H54 (cell line): ENCODE data around the gene YBX1.
A peak's percentile ranks its signal among the peaks of the same experiment; 100 is the strongest.

Source experiments
- DNase-seq: peaks from one replicate; pipeline ENCODE4 v3.0.0; 2011; ENCODE audit warnings: low spot score, mixed read lengths; ENCODE audit not compliant: insufficient read length
- FAIRE-seq: peaks from 3 replicates; lab custom pipeline; 2011; peaks lifted over from hg19 to GRCh38; lab: Jason Lieb, UNC
- POLR2A ChIP-seq: IDR thresholded peaks from 2 replicates; pipeline ENCODE4 v1.6.1; 2011; ENCODE audit warnings: low read depth, mild to moderate bottlenecking, low read length

YBX1 gene

DNA sequence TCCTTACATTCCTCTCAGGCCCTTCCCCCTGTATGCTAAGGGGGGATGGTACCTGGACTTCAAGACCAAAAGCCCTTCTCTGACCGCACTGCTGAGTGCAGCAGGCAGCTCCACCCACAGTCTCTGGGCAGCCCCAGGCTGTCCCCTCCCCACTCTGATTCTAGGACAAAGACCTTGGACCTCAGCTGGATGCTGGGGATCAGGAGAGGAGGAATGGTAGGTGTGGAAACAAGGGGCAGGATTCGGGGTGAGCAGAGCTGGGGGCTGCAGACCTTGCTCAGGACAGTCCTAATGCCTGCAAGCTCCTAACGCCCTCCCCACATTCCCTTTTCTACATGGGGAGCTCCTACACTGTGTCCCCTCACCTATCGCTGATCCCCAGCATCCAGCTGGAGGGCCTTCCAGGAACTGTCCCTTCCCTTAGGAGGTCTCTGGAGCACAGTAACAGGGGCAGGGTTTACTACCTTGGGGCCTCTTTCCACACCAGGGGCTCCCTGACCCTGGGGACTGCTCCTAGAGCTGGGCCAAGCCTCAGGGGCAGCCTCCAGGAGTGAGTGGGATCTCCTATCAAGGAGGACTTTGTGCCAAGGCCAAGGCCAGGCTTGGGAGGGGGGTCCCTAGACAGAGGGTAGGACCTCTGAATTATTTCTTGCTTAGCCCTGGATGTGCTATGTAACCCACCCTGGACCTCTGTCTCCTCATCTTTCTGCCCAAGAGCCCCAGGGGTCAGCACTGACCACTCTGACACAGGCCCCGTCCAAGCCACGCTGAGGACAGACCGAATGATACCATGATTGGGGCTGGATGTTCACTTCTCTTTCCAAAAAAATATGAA, 52.2 kb downstream of the YBX1 start:
- no peak for DNase-seq
- no peak for TF ChIP-seq POLR2A
- FAIRE-seq: no peak

GRCh38 chr1:42735056-42735455, 52.8 kb downstream of the YBX1 start:
- FAIRE-seq: no peak
- TF ChIP-seq POLR2A: no peak
- no peak for DNase-seq

- FAIRE-seq: no peak
- TF ChIP-seq POLR2A: no peak
- DNase-seq: no peak
Measured at GRCh38 chr1:42735477-42736105, 53.4 kb downstream of the YBX1 start.

GRCh38 chr1:42736152-42736551, 53.9 kb downstream of the YBX1 start:
- FAIRE-seq: no peak
- no peak for TF ChIP-seq POLR2A
- peak; percentile 60 for DNase-seq

- DNase-seq: no peak
- FAIRE-seq: no peak
- no peak for TF ChIP-seq POLR2A
Measured at GRCh38 chr1:42736571-42737200, 54.5 kb downstream of the YBX1 start.

DNA sequence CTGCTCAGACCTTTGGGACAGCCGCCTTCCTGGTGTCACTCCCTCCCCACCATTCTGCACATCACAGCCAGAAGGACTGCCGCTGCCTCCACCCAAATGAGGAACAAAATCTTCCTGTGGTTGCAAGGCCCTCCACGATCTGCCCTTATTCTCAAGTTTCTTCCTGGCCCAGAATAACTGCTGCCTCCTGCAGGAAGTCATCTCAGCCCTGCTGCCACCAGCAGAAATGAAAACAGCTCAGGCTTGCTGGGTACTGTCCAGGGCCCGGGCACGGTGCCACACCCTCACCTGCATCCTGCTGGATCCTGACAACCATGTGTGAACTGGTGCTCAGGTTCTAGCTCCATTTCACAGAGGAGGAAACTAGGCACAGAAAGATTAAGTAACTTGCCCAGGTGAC, 55.0 kb downstream of the YBX1 start:
- FAIRE-seq: no peak
- no peak for TF ChIP-seq POLR2A

GRCh38 chr1:42737986-42738677, 55.9 kb downstream of the YBX1 start:
- DNase-seq: no peak
- FAIRE-seq: no peak

More for the DNA sequence above, 55.0 kb downstream of the YBX1 start:
- no peak for DNase-seq

GRCh38 chr1:42738678-42739226, 56.5 kb downstream of the YBX1 start:
- DNase-seq (no peak), FAIRE-seq (no peak)
- TF ChIP-seq POLR2A: no peak

More at GRCh38 chr1:42737986-42738677, 55.9 kb downstream of the YBX1 start:
- TF ChIP-seq POLR2A: no peak

DNA sequence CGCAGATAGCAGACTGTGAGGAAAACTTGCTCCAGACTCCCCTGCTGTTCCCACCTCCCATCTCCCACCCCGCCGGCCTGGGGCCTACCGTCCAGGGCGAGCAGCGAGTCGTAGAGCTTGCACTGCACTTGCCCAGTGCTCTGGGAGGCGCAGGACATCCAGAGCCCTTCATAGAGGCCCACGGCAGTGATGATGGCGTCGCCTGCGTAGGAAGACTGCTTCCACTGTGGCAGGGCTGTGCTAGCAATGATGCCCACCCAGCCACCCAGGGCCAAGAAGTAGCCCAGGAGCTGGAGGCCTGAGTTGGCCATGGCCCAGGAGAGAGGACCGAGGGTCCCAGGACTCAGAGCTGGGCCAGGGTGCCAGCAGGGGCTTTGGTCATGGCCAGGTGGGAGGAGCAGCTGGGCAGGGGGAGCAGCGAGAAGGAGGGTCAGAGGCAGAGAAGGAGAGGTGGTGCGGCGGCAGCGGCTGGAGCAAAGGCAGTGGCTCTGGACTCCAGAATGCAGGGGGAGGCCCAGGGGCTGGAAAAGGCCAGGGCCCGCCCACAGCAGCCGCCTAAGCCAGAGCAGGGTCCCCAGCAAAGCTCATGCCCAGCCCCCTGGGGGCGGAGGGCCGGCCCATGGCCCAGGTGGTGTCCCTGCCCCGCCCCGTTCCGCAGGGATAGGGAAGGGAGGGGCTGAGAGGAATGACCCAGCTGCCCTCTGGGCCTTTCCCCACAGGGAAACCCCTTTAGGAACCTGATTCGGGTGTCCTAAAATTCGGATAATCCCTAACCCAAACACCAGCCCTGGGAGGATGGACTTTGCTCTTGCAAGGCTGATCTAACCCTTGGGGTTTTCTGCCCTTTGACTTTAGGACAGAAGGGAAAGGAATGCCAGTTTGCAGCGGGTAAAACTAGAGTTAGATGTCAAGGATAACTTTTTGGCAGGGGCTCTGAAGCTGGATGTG, 57.8 kb downstream of the YBX1 start, which contains the start of gene CLDN19:
Gene CLDN19, minus strand, starts transcription at position 484 of the 948 bp plus-strand sequence. Its CDS starts 173 bp downstream, at position 311.
- DNase-seq (no peak), FAIRE-seq (no peak)
- TF ChIP-seq POLR2A: no peak

- no peak for TF ChIP-seq POLR2A
- FAIRE-seq (no peak), DNase-seq (no peak)
Measured at GRCh38 chr1:42740851-42741580, 58.8 kb downstream of the YBX1 start.

- DNase-seq (no peak), FAIRE-seq (no peak)
- no peak for TF ChIP-seq POLR2A
Measured at GRCh38 chr1:42741706-42742105, 59.5 kb downstream of the YBX1 start.

GRCh38 chr1:42742141-42742540, 59.9 kb downstream of the YBX1 start:
- TF ChIP-seq POLR2A: no peak
- DNase-seq (no peak), FAIRE-seq (no peak)
